ENCODE results near the gene SSR3.

The SSR3 gene

GRCh38 chr3:156552973-156553372, 1.9 kb downstream of the SSR3 start:
- DNase-seq (ENCODE audit: low read depth, low spot score) = no peak
- Histone ChIP-seq H3K9me3 (ENCODE audit: control insufficient read depth, insufficient read depth, low read length) (no peaks in the 10 kb centered on the region), H3K4me1 (ENCODE audit: control insufficient read depth, insufficient read depth, low read length) (no peaks in the 10 kb centered on the region; the same call in 1 of the 2 replicates), H3K36me3 (ENCODE audit: control insufficient read depth, insufficient read depth, low read length) (peaks cover 8% of the 10 kb centered on the region; the same call in 1 of the 2 replicates), H3K27me3 (ENCODE audit: control insufficient read depth, insufficient read depth, low read length) (no peaks in the 10 kb centered on the region), H3K4me3 (ENCODE audit: low read length) (no peak overlapping the region), H3K27ac (ENCODE audit: low read length) (no peak overlapping the region)
- no CpG with 5 or more reads among the region's 2 CpGs for WGBS (ENCODE audit: insufficient coverage, insufficient read length)

- H3K4me3 ChIP-seq (ENCODE audit: low read length) = no peak overlapping the region
- H3K36me3 ChIP-seq (ENCODE audit: control insufficient read depth, insufficient read depth, low read length) = peaks cover 8% of the 10 kb centered on the region; the same call in 1 of the 2 replicates
- no peak for DNase-seq (ENCODE audit: low read depth, low spot score)
These were observed 3.2 kb downstream of the SSR3 start for GRCh38 chr3:156551746-156552145.

DNA sequence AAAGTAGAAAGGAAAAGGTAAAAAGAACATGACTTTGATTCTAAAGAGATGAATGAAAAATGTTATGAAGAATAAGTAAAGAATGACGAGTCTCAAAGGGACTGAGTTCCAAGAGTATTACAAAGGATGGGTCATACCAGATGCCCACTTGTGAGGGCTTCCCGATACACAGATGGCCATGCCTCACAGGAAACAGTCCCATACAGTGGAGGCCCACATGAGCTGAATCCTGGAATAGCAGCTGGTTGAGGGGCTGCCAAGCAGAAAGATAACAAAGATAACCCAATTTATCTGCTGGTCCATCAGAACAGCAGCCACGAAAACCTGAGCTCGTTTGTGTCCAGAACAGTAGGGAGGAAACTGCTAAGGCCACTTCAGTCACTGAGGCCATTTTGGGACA, 3.7 kb downstream of the SSR3 start:
- no peaks in the 10 kb centered on the region for H3K9me3 ChIP-seq (ENCODE audit: control insufficient read depth, insufficient read depth, low read length)
- no peak overlapping the region for H3K4me3 ChIP-seq (ENCODE audit: low read length)
- WGBS (ENCODE audit: insufficient coverage, insufficient read length) = no CpG with 5 or more reads among the region's 4 CpGs
- peaks cover 8% of the 10 kb centered on the region; the same call in 1 of the 2 replicates for H3K36me3 ChIP-seq (ENCODE audit: control insufficient read depth, insufficient read depth, low read length)
- DNase-seq (ENCODE audit: low read depth, low spot score) = no peak
- no peaks in the 10 kb centered on the region; the same call in 1 of the 2 replicates for H3K4me1 ChIP-seq (ENCODE audit: control insufficient read depth, insufficient read depth, low read length)
- no peak overlapping the region for H3K27ac ChIP-seq (ENCODE audit: low read length)
- H3K27me3 ChIP-seq (ENCODE audit: control insufficient read depth, insufficient read depth, low read length) = no peaks in the 10 kb centered on the region

More at GRCh38 chr3:156551746-156552145, 3.2 kb downstream of the SSR3 start:
- no peaks in the 10 kb centered on the region for H3K27me3 ChIP-seq (ENCODE audit: control insufficient read depth, insufficient read depth, low read length)
- WGBS (ENCODE audit: insufficient coverage, insufficient read length) = no CpG with 5 or more reads among the region's 4 CpGs
- H3K27ac ChIP-seq (ENCODE audit: low read length) = no peak overlapping the region
- H3K9me3 ChIP-seq (ENCODE audit: control insufficient read depth, insufficient read depth, low read length) = no peaks in the 10 kb centered on the region
- H3K4me1 ChIP-seq (ENCODE audit: control insufficient read depth, insufficient read depth, low read length) = no peaks in the 10 kb centered on the region; the same call in 1 of the 2 replicates

DNA sequence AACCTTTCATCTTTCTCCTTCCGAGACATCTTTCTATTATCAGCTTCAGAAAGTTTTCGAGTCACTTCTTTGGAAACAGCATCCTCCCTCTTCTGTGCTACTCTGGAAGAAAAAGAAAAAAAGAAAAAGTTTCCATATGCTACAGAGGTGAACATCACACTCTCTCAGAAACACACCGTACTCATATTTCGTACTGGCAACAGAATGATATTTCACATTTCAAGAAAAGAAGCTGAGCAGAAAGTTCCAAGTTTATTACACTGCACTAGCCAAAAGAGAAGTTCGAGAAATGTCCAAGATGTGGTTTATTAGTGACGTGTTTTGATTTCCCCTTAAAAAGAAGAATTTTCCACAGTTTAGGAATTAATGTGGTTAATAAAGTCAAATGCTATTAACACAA, 6.0 kb downstream of the SSR3 start:
- Histone ChIP-seq H3K27me3 (ENCODE audit: control insufficient read depth, insufficient read depth, low read length) (no peaks in the 10 kb centered on the region), H3K4me3 (ENCODE audit: low read length) (no peak overlapping the region), H3K9me3 (ENCODE audit: control insufficient read depth, insufficient read depth, low read length) (no peaks in the 10 kb centered on the region), H3K36me3 (ENCODE audit: control insufficient read depth, insufficient read depth, low read length) (peaks cover 8% of the 10 kb centered on the region; the same call in 1 of the 2 replicates), H3K27ac (ENCODE audit: low read length) (no peak overlapping the region), H3K4me1 (ENCODE audit: control insufficient read depth, insufficient read depth, low read length) (no peaks in the 10 kb centered on the region; the same call in 1 of the 2 replicates)
- DNase-seq (ENCODE audit: low read depth, low spot score) = no peak
- no CpG with 5 or more reads among the region's 6 CpGs for WGBS (ENCODE audit: insufficient coverage, insufficient read length)

DNA sequence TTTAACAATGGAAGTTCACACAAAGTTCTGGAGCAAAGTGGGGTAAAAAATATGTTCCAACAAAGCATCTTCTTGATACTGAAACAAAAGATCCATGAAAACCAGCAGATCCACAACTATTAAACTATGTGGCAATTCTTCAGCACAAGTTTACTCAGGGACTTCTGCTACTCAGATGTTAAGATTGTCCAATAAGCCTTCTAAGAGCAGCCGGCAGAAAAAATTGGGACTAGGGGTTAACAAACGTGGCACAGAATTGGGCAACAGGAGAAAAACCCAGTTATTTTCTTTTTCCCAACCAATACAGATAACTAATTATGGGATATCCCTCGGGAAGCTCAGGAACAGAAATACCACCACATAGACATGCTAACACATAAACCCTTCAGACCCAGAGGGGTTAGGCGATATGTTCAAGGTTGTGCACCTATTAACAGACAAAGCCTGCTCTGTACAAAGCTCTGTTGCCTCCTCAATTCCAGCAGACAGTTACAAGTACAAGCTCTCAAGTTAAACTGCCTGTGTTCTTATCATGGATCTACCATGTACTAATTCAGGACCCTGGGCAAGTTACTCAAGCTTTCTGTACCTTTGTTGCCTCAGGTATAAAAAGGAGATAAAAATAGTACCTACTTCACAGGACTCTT, 6.8 kb downstream of the SSR3 start:
- H3K4me3 ChIP-seq (ENCODE audit: low read length) = no peak overlapping the region
- peaks cover 8% of the 10 kb centered on the region; the same call in 1 of the 2 replicates for H3K36me3 ChIP-seq (ENCODE audit: control insufficient read depth, insufficient read depth, low read length)
- no peak overlapping the region for H3K27ac ChIP-seq (ENCODE audit: low read length)
- no peak for DNase-seq (ENCODE audit: low read depth, low spot score)
- H3K4me1 ChIP-seq (ENCODE audit: control insufficient read depth, insufficient read depth, low read length) = no peaks in the 10 kb centered on the region; the same call in 1 of the 2 replicates
- H3K9me3 ChIP-seq (ENCODE audit: control insufficient read depth, insufficient read depth, low read length) = no peaks in the 10 kb centered on the region
- no CpG with 5 or more reads among the region's 4 CpGs for WGBS (ENCODE audit: insufficient coverage, insufficient read length)
- H3K27me3 ChIP-seq (ENCODE audit: control insufficient read depth, insufficient read depth, low read length) = no peaks in the 10 kb centered on the region

DNA sequence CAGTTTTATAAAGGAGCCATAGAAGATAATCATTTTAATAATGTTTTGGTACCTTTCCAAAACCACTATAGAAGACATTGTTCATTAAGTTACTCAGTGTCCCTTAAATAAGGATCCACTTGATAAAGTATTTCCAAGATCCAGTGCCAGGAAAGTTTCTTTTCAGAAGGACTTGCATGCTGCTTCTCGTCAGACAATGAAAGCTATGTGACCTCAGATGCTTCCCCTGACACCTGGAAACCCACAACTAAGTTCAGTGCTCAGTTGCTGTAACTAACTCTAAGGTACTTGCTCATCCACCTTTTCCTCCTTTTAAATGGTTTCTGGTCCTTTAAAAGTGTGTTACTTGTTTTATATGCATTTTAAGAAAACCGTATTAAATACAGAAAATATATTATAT, 7.3 kb downstream of the SSR3 start:
- no peak overlapping the region for H3K4me3 ChIP-seq (ENCODE audit: low read length)
- no peak overlapping the region for H3K27ac ChIP-seq (ENCODE audit: low read length)
- no peak for DNase-seq (ENCODE audit: low read depth, low spot score)
- H3K36me3 ChIP-seq (ENCODE audit: control insufficient read depth, insufficient read depth, low read length) = peaks cover 11% of the 10 kb centered on the region; the same call in 1 of the 2 replicates
- no peaks in the 10 kb centered on the region for H3K27me3 ChIP-seq (ENCODE audit: control insufficient read depth, insufficient read depth, low read length)
- H3K9me3 ChIP-seq (ENCODE audit: control insufficient read depth, insufficient read depth, low read length) = no peaks in the 10 kb centered on the region
- no CpG with 5 or more reads among the region's 2 CpGs for WGBS (ENCODE audit: insufficient coverage, insufficient read length)
- H3K4me1 ChIP-seq (ENCODE audit: control insufficient read depth, insufficient read depth, low read length) = no peaks in the 10 kb centered on the region; the same call in 1 of the 2 replicates

- no CpG with 5 or more reads among the region's 2 CpGs for WGBS (ENCODE audit: insufficient coverage, insufficient read length)
- Histone ChIP-seq H3K36me3 (ENCODE audit: control insufficient read depth, insufficient read depth, low read length) (peaks cover 4% of the 10 kb centered on the region; the same call in 1 of the 2 replicates), H3K4me3 (ENCODE audit: low read length) (no peak overlapping the region), H3K9me3 (ENCODE audit: control insufficient read depth, insufficient read depth, low read length) (no peaks in the 10 kb centered on the region), H3K4me1 (ENCODE audit: control insufficient read depth, insufficient read depth, low read length) (no peaks in the 10 kb centered on the region), H3K27me3 (ENCODE audit: control insufficient read depth, insufficient read depth, low read length) (no peaks in the 10 kb centered on the region), H3K27ac (ENCODE audit: low read length) (no peak overlapping the region)
- DNase-seq (ENCODE audit: low read depth, low spot score) = no peak
These were observed 11.8 kb downstream of the SSR3 start for GRCh38 chr3:156543043-156543555.

- WGBS (ENCODE audit: insufficient coverage, insufficient read length) = no CpG with 5 or more reads among the region's 5 CpGs
- Histone ChIP-seq H3K4me3 (ENCODE audit: low read length) (no peak overlapping the region), H3K36me3 (ENCODE audit: control insufficient read depth, insufficient read depth, low read length) (peaks cover 3% of the 10 kb centered on the region; the same call in 1 of the 2 replicates), H3K4me1 (ENCODE audit: control insufficient read depth, insufficient read depth, low read length) (no peaks in the 10 kb centered on the region), H3K27me3 (ENCODE audit: control insufficient read depth, insufficient read depth, low read length) (no peaks in the 10 kb centered on the region), H3K9me3 (ENCODE audit: control insufficient read depth, insufficient read depth, low read length) (no peaks in the 10 kb centered on the region), H3K27ac (ENCODE audit: low read length) (no peak overlapping the region)
- no peak for DNase-seq (ENCODE audit: low read depth, low spot score)
These were observed 12.5 kb downstream of the SSR3 start for GRCh38 chr3:156542101-156543042.

GRCh38 chr3:156539802-156540201, 15.1 kb downstream of the SSR3 start:
- DNase-seq (ENCODE audit: low read depth, low spot score) = no peak
- Histone ChIP-seq H3K36me3 (ENCODE audit: control insufficient read depth, insufficient read depth, low read length) (peaks cover 3% of the 10 kb centered on the region; the same call in 1 of the 2 replicates), H3K4me3 (ENCODE audit: low read length) (no peak overlapping the region), H3K27ac (ENCODE audit: low read length) (no peak overlapping the region), H3K27me3 (ENCODE audit: control insufficient read depth, insufficient read depth, low read length) (no peaks in the 10 kb centered on the region; the same call in 1 of the 2 replicates), H3K9me3 (ENCODE audit: control insufficient read depth, insufficient read depth, low read length) (no peaks in the 10 kb centered on the region), H3K4me1 (ENCODE audit: control insufficient read depth, insufficient read depth, low read length) (no peaks in the 10 kb centered on the region)
- no CpG with 5 or more reads among the region's 1 CpG for WGBS (ENCODE audit: insufficient coverage, insufficient read length)

GRCh38 chr3:156539051-156539450, 15.9 kb downstream of the SSR3 start:
- no peaks in the 10 kb centered on the region for H3K9me3 ChIP-seq (ENCODE audit: control insufficient read depth, insufficient read depth, low read length)
- no peak for DNase-seq (ENCODE audit: low read depth, low spot score)
- no peaks in the 10 kb centered on the region; the same call in 1 of the 2 replicates for H3K27me3 ChIP-seq (ENCODE audit: control insufficient read depth, insufficient read depth, low read length)
- peaks cover 3% of the 10 kb centered on the region; the same call in 1 of the 2 replicates for H3K36me3 ChIP-seq (ENCODE audit: control insufficient read depth, insufficient read depth, low read length)
- H3K4me1 ChIP-seq (ENCODE audit: control insufficient read depth, insufficient read depth, low read length) = peaks cover 3% of the 10 kb centered on the region
- no peak overlapping the region for H3K4me3 ChIP-seq (ENCODE audit: low read length)
- H3K27ac ChIP-seq (ENCODE audit: low read length) = no peak overlapping the region
- no CpG with 5 or more reads among the region's 2 CpGs for WGBS (ENCODE audit: insufficient coverage, insufficient read length)

Measured in iPS DF 6.9 (cell line).